ENCODE data around the gene PKP4.

GRCh38 chr2:158496986-158497385 is 40.2 kb downstream of the PKP4 start:
- TF ChIP-seq POLR2AphosphoS5 (IDR thresholded peaks at IDR 0.05; ENCODE audit: low read depth, low read length) (no peak), REST (IDR thresholded peaks at IDR 0.05; ENCODE audit: insufficient read depth in 1 of 2, low read depth in 2 of 2, low read length in 2 of 2) (no peak), SIN3A (IDR thresholded peaks at IDR 0.05; ENCODE audit: borderline replicate concordance, insufficient read depth, low read length) (no peak)
